ENCODE data around the gene FOXP1. TPM values are rescaled to one million over a fixed set of nuclear protein-coding genes. Genes with fewer than 3 reads are reported as not detected.
A peak's percentile ranks its signal among the peaks of the same experiment; 100 is the strongest.

FOXP1 gene
- total RNA-seq, 1 donor from 2014 or later: 107 TPM

GRCh38 chr3:71606582-71606981 is 23.1 kb upstream of the FOXP1 start:
- DNase-seq (ENCODE audit: low read depth): no peak
- H3K9me3 ChIP-seq (ENCODE audit: insufficient read depth, low read depth, low read length): no peaks in the 10 kb centered on the region
- TF ChIP-seq CTCF (IDR thresholded peaks at IDR 0.05; ENCODE audit: insufficient read depth, low read depth, low read length) (no peak), EZH2 (IDR thresholded peaks at IDR 0.05; ENCODE audit: insufficient read depth, low read length) (no peak)

GRCh38 chr3:71602256-71602655 is 18.7 kb upstream of the FOXP1 start:
- TF ChIP-seq CTCF (IDR thresholded peaks at IDR 0.05; ENCODE audit: insufficient read depth, low read depth, low read length) (no peak), EZH2 (IDR thresholded peaks at IDR 0.05; ENCODE audit: insufficient read depth, low read length) (no peak)
- Histone ChIP-seq H3K4me2 (ENCODE audit: low read length) (peak overlapping the region; percentile 48), H3K4me1 (ENCODE audit: insufficient read depth, low read length) (peaks cover 12% of the 10 kb centered on the region), H3K27me3 (ENCODE audit: insufficient read depth, low read length) (no peaks in the 10 kb centered on the region), H3K36me3 (ENCODE audit: insufficient read depth, low read length) (no peaks in the 10 kb centered on the region), H3K27ac (ENCODE audit: low read depth, low read length) (peak overlapping the region; percentile 51), H2AFZ (ENCODE audit: low read depth, low read length) (no peak overlapping the region), H3K4me3 (ENCODE audit: insufficient read depth, low read depth, low read length) (no peak overlapping the region), H4K20me1 (ENCODE audit: insufficient read depth, low read length) (no peaks in the 10 kb centered on the region), H3K9me3 (ENCODE audit: insufficient read depth, low read depth, low read length) (no peaks in the 10 kb centered on the region), H3K79me2 (ENCODE audit: insufficient read depth, low read length) (no peaks in the 10 kb centered on the region), H3K9ac (ENCODE audit: low read length) (peak overlapping the region; percentile 25)
- Mint-ChIP-seq H3K27ac (ENCODE audit: unreplicated experiment) (peak overlapping the region; percentile 48), H3K4me3 (ENCODE audit: unreplicated experiment) (no peak overlapping the region), H3K27me3 (ENCODE audit: low read depth, unreplicated experiment) (no peaks in the 10 kb centered on the region), H3K4me1 (ENCODE audit: low read depth, unreplicated experiment) (peaks cover 16% of the 10 kb centered on the region), H3K9me3 (ENCODE audit: unreplicated experiment) (peaks cover 2% of the 10 kb centered on the region), H3K36me3 (ENCODE audit: low read depth, unreplicated experiment) (no peaks in the 10 kb centered on the region)
- peak; percentile 20 for DNase-seq (ENCODE audit: low read depth)
- no peak for FAIRE-seq

More at GRCh38 chr3:71606582-71606981, 23.1 kb upstream of the FOXP1 start:
- Mint-ChIP-seq H3K4me3 (ENCODE audit: unreplicated experiment) (no peak overlapping the region), H3K27ac (ENCODE audit: unreplicated experiment) (no peak overlapping the region), H3K4me1 (ENCODE audit: low read depth, unreplicated experiment) (peaks cover 6% of the 10 kb centered on the region), H3K9me3 (ENCODE audit: unreplicated experiment) (peaks cover 2% of the 10 kb centered on the region), H3K27me3 (ENCODE audit: low read depth, unreplicated experiment) (no peaks in the 10 kb centered on the region), H3K36me3 (ENCODE audit: low read depth, unreplicated experiment) (no peaks in the 10 kb centered on the region)
- Histone ChIP-seq H3K27ac (ENCODE audit: low read depth, low read length) (no peak overlapping the region), H3K4me2 (ENCODE audit: low read length) (no peak overlapping the region), H3K36me3 (ENCODE audit: insufficient read depth, low read length) (no peaks in the 10 kb centered on the region), H3K79me2 (ENCODE audit: insufficient read depth, low read length) (no peaks in the 10 kb centered on the region), H3K9ac (ENCODE audit: low read length) (no peak overlapping the region), H3K4me1 (ENCODE audit: insufficient read depth, low read length) (peaks cover 9% of the 10 kb centered on the region), H4K20me1 (ENCODE audit: insufficient read depth, low read length) (no peaks in the 10 kb centered on the region), H2AFZ (ENCODE audit: low read depth, low read length) (no peak overlapping the region), H3K4me3 (ENCODE audit: insufficient read depth, low read depth, low read length) (no peak overlapping the region), H3K27me3 (ENCODE audit: insufficient read depth, low read length) (no peaks in the 10 kb centered on the region)
- no peak for FAIRE-seq

- H3K4me2 ChIP-seq (ENCODE audit: low read length): peak overlapping the region; percentile 48
- no peaks in the 10 kb centered on the region for H4K20me1 ChIP-seq (ENCODE audit: insufficient read depth, low read length)
- no peaks in the 10 kb centered on the region for H3K79me2 ChIP-seq (ENCODE audit: insufficient read depth, low read length)
- H3K27me3 ChIP-seq (ENCODE audit: insufficient read depth, low read length): no peaks in the 10 kb centered on the region
- H3K4me3 ChIP-seq (ENCODE audit: insufficient read depth, low read depth, low read length): no peak overlapping the region
- no peak overlapping the region for H2AFZ ChIP-seq (ENCODE audit: low read depth, low read length)
- peaks cover 12% of the 10 kb centered on the region for H3K4me1 ChIP-seq (ENCODE audit: insufficient read depth, low read length)
- Mint-ChIP-seq H3K27ac (ENCODE audit: unreplicated experiment) (peak overlapping the region; percentile 48), H3K27me3 (ENCODE audit: low read depth, unreplicated experiment) (no peaks in the 10 kb centered on the region), H3K9me3 (ENCODE audit: unreplicated experiment) (peaks cover 2% of the 10 kb centered on the region), H3K4me1 (ENCODE audit: low read depth, unreplicated experiment) (peaks cover 16% of the 10 kb centered on the region), H3K36me3 (ENCODE audit: low read depth, unreplicated experiment) (no peaks in the 10 kb centered on the region), H3K4me3 (ENCODE audit: unreplicated experiment) (no peak overlapping the region)
- peak overlapping the region; percentile 51 for H3K27ac ChIP-seq (ENCODE audit: low read depth, low read length)
- H3K36me3 ChIP-seq (ENCODE audit: insufficient read depth, low read length): no peaks in the 10 kb centered on the region
- H3K9ac ChIP-seq (ENCODE audit: low read length): peak overlapping the region; percentile 25
- peak; percentile 87 for FAIRE-seq
- DNase-seq (ENCODE audit: low read depth): peak; percentile 83
- TF ChIP-seq EZH2 (IDR thresholded peaks at IDR 0.05; ENCODE audit: insufficient read depth, low read length) (no peak), CTCF (IDR thresholded peaks at IDR 0.05; ENCODE audit: insufficient read depth, low read depth, low read length) (no peak)
- H3K9me3 ChIP-seq (ENCODE audit: insufficient read depth, low read depth, low read length): no peaks in the 10 kb centered on the region
These were observed 18.3 kb upstream of the FOXP1 start for GRCh38 chr3:71601811-71602210.

Data from astrocyte (in vitro differentiated cells and primary cell).